GM19467 (cell line): ENCODE results near the gene SORCS2.

Source experiments
- ATAC-seq: cut with Tn5 transposase; IDR thresholded peaks from one replicate; pipeline ENCODE4 v1.9.1; 2021; ENCODE audit warnings: mild to moderate bottlenecking, moderate library complexity; ENCODE audit not compliant: unreplicated experiment

SORCS2 gene

GRCh38 chr4:7183780-7184460, 8.4 kb upstream of the SORCS2 start:
- ATAC-seq = no peak

GRCh38 chr4:7185487-7186030, 6.8 kb upstream of the SORCS2 start:
- no peak for ATAC-seq

DNA sequence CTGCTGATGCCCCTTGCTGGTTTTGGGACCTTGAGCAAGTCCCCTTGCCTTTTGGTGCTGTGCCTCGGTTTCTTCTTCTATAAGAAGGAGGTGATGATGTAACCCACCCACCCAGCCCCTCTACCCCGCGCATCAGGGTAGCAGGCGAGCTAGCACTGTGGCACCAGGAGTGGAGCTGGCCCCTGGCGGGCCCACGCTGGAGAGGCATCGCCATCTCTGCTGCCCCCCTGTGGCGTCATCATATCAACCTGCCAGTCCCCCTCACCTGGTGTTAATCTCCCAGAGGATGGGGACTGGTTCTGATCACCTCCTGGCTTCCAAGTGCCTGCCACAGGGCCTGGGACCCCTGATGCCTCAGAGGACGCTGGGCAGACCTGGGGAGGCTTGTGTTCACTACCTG, 6.3 kb upstream of the SORCS2 start:
- ATAC-seq = no peak

DNA sequence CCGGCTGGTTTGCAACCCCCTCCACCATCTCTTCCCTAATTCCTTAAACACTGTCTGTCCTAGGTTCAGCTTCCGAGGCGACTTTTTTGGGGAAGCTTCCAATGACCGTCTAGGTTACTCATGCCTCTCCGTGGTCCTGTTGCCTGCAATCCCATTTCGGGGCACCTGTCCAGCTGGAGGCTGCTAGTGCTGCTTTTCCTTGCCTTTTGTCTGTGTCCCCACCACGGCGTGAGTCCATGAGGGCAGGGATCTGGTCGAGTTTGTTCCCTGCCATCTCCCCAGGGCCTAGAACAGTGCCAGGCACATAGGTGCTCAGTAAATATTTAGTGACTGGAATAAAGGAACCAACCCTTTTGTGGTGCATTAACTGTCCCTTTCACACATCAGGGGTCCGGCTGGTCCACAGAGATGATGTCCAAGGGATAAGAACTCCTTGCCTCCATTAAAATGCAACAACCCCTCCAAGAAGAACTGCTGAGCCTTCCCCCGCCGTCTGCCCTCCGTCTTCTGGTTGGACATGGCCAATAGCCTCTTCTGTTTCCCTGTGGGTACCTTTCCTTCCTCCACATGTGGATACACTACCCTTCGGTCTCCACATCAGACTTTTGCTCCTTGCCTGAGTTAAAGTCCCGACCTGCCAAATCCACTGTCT, 5.7 kb upstream of the SORCS2 start:
- no peak for ATAC-seq

DNA sequence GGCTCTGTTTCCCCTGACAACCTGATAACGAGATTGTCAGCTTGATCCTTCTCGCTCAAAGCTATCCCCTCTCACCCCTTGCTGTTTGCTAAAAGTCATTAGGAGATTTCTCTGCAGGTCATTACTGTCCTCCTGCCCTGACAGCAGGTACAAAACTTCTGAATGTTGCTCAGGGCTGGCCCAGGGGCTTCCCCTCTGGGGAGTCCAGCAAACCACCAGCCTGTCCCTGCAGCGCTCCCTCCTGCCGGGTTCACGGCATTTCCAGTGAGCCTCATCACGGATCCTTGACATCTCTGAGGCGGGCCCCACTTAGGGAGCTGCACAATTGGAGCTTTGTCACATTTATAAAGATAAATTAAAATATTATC, 5.2 kb upstream of the SORCS2 start:
- no peak for ATAC-seq

GRCh38 chr4:7187691-7188090, 4.6 kb upstream of the SORCS2 start:
- ATAC-seq = no peak

DNA sequence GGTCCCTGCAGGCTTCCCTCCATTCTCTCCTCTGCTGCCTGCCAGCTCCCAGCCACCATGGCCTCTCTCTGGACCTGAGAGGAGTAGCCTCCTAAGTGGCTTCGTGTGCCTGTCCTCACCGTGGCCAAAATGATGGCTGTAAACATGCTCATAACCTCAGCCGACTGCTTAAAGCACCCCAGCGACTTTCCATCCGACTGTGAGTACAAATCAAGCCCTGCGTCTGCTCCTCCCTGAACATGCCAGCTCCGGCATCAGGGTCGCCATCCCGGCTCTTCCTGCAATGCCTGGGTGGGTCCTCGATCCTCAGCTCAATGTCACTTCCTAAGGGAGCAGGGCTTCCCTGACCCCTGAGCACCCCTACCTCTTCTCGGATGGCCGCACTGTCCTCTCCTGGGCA, 3.3 kb upstream of the SORCS2 start:
- no peak for ATAC-seq

- no peak for ATAC-seq
Measured at GRCh38 chr4:7189475-7190277, 2.7 kb upstream of the SORCS2 start.

DNA sequence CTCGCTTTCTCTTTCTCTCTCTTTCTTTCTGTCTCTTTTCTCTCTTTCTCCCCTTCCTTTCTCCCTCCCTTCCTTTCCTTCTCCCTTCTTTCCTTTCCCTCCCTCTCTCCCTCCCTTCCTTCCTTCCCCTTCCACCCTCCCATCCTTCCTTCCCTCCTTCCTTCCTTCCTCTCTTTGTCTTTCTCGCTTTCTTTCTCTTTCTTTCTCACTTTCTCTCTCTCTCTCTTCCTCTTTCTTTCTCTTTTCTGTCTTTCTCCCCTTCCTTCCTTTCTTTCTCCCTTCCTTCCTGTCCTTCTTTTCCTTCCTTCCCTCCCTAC, 2.1 kb upstream of the SORCS2 start:
- no peak for ATAC-seq

- no peak for ATAC-seq
Measured at GRCh38 chr4:7190691-7191545, 1.4 kb upstream of the SORCS2 start.

DNA sequence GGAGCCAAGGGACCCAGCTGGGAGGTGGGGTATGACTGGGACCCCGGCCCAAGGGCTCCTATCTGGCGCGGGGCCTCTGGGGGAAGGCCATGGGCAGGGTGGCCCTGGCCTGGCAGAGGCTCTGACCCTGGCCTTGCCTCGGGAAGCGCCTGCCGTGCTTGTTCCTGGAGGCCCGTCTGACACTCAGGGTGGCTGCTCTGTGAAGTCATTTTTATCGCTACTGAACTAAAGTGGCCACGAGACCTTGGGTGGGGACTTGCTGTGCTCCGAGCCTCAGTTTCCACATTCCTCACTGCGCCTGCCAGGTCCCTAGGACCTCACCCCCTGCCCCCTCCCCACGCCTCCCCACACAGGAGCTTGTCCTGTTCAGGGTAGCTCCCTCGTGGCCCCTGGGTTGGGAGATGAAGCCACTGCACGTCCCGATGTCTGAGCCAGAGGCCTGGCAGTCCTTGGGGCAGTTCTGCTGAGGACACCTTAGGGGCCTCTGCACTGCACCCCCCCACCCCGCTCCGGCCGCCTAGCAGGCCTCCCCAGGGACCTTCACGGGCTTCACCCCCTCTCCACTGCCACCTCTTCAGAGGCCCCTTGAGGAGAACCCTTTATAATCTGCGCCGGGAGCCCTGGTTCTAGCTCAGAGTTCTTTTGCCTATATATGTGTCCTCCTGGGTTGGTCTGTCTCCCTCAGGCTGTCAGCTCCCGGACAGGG, 639 bp upstream of the SORCS2 start:
- ATAC-seq = no peak

DNA sequence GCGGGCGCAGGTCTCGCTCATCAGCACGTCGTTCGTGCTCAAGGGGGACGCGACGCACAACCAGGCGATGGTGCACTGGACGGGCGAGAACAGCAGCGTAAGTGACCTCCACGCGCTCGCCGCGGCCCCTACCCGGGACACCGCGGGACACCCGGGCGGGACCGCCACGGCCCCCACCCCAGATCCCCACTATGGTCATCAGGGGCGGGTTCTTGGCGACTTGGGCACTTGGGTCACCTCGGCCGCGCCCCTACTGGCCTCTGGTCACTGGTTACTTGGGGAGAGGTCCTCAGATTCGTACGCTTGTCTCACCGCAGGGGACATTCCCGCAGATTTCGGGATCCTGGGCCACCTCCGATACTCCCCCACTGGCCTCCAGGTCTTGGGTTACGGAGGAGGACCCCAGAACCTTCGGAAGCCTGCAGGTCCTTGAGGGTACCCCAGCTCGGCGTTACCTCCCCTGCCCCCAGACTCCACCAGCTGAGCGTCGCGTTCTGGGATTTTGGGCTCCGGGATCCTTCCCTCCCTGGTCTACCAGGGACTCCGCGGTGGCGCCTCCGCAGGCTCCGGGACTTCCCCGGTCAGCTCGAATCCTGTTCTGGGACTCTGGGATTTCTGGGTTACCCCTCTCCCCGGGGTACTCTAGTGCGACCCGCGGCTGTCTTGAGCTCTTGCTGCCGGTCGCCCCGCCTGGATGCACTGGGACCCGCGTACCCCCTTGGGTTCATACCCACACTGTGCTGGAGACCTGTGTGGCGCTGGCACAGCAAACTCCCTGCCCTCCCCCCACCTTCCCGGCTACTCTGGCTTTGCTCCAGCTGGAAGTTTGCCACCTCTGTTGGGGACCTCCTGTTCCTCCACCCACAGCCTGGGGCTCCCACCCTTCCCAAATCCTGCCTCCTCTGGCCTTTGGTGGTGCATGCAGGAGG, 956 bp downstream of the SORCS2 start:
- no peak for ATAC-seq

DNA sequence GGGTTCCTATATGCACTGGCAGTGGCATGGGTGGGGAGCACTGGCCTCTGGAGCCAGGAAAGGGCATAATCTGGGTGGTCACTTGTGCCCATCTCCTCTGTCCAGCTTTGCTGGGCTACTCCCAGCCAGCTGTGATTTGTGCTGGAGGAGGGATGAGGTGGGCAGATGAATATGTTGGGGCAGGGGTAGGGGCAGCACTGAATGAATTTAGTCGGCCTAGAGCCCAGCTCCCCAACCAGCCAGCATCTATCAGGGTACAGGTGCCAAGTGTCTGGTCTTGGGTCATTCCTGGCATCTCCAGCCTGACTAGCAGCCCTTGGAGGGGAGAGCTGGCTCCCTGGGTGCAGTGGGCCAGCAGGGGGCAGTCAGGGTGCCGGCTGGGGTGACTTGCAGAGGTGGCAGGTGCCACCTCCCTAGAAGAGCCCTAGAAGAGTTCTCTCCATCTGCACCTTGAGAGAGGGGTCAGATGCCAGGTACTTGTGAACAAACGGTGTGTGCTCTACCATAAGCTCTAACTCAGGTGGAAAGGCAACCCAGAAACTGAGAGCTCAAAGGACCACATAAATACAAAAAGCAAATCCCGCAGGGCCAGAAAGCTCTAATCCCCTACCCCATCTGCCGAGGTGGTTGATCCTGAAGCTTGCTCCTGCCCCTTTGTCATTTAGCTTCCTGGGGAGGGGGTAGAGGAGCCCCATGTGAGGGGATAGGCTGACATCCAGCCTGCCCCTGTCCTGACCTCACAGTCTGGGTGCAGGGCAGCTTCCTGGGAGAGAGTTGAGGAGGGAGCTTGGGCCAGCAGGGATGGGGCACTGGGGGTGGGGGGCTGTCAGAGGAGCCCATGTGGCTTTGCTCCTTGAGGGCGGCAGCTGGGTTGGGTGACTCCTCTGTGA, 2.2 kb downstream of the SORCS2 start:
- ATAC-seq = no peak

GRCh38 chr4:7195141-7195515, 2.8 kb downstream of the SORCS2 start:
- ATAC-seq = no peak

DNA sequence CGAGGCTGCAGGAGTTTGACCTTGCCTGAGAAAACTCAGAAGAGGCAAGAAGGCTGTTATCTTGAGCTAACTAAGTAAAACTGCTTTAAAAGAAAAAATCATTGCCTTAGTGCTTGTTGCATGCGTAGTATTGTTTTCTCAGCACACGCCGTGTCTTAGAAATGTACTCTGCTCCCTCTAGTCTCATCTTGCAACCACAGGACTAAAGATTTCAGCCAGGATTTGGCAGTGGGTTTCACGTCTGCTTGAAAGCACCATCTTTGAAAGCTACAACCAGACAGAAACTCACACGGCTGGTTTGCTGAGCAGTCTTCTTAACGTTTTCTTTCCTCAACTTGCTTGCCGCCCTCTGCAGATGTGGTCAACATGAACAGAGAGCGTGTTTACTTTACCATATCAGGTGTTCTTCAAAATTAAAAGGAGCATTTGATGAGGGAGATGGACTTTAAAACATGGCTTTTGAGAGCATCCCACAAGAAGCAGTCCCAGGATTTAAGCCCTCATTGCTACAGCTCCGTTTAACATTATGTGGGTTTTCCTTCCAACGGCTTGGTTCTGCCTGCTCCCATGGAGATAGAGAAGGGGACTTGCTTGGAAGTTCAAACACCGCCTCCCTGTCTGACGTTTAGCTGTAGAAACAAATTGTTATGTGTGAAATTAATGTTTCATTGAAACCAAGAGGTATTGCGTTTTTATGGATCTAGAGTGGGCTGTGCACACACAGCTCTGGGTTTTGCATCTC, 3.4 kb downstream of the SORCS2 start:
- no peak for ATAC-seq

- no peak for ATAC-seq
Measured at GRCh38 chr4:7196288-7196651, 3.9 kb downstream of the SORCS2 start.

DNA sequence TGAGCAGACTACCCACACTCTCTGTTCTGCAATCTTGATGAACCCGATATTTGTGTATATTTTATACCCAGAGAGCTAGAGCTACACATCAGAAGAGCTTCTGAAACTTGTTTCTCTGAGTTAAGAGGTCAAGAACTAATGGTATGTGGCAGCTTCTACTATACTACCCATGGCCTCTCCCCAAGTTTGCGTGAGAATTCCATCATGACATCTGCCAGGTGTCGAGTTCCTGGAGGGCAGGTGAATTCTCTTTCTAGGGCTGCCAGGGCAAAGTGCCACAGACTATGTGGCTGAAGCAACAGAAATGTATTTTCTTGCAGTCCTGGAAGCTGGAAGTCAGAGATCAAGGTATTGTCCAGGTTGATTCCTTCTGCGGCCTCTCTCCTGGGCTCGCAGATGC, 4.4 kb downstream of the SORCS2 start:
- ATAC-seq = no peak

DNA sequence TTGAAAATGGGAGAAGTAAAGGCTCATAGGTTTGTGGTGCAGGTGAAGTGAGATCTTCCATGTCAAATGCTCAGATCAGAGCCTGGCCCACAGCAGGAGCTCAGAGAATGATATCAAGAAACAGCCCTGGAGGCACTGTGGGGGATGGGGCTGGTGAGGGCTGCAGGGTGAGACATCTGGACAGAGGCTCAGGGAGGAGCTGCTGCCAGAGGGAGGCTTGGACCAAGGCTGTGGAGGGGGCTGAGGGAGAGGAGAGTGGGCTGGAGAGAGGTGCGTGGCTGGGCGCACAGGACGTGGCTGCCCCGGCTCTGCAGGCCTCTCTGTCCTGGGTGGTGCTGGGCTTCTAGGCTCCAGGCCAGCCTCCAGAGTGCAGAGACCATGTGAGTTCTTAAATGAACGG, 5.6 kb downstream of the SORCS2 start:
- ATAC-seq = no peak
